Femur (tissue), 1 donor: ENCODE measurements around the gene CELF2.

Source experiments
- DNase-seq: peaks from one replicate; pipeline ENCODE4 v3.0.0-alpha.2; 2017

Gene CELF2

DNA sequence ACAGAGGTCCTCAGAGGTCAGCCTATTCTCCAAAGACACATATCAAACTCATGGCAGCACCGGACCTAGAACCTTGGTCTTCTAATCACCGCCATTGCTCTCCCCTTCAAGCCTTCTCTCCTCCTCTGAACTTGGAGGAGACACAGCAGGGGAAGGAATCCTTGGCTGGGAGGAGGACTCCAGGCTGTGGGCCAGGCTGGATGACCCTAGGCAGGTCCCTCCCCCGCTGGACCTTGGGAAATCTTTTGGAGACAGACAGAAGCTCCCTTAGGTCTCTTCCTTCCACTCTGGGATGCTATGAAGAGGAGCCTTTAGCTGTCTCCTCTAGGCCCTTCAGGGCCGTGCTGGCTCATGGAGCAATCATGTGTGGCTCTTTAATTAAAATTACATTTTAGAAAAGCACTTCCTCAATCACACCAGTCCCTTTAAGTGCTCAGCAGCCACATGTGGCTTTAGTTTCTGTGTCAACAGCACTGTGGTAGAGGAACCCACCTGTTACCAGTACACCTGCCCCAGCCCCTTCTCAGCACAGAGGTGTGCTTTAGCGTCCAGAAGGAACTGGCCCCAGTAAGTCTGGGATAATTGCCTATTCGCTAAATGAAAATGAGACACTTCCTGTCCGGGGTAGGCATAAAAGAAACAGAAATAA, 238.2 kb downstream of the CELF2 start:
- DNase-seq = no peak

DNA sequence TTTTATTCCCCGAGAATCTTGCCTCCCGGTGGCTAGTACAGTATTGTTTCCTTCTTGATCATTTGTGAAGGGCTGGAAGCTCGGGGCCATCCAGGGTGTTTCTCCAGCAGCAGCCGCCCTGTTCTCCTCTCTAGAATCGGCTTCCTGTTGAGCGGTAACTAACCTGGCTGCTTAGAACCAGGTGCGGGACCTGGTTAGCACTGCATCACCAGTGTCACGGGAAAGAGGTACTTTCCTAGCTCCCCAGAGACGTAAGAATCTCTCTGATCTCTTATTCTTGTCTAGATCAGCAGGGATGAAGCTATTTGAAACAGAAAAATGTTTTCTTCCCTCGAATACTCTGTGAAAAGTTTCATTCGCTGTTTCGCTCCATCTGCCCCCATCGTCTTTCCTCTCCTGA, 239.2 kb downstream of the CELF2 start:
- no peak for DNase-seq

DNA sequence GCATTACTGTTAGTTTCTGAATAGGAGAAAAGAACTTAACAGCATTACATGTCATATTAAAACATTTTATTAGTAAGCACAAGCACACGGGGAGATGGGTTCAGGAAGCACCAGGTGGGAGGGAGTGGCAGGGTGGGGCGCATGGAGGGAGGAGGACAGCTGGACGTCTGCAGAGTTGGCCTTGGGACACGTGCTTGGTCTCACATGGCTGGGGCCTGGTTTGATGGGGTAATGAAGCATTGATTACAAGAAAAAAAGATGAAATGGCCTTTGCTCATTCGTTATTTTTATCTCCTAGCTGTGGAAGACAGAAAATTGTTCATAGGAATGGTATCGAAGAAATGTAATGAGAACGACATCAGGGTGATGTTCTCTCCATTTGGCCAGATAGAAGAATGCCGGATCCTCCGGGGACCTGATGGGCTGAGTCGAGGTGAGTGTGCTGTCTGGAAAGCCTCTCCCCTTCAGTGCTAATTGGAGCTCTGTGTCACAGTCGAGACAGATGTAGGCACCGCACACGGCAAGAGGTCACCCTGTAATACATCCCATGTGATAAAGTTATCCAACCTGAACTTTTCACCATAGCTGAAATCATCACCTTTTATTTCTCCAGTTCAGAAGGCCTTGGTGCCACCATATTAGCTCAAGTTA, 239.9 kb downstream of the CELF2 start:
- no peak for DNase-seq

DNA sequence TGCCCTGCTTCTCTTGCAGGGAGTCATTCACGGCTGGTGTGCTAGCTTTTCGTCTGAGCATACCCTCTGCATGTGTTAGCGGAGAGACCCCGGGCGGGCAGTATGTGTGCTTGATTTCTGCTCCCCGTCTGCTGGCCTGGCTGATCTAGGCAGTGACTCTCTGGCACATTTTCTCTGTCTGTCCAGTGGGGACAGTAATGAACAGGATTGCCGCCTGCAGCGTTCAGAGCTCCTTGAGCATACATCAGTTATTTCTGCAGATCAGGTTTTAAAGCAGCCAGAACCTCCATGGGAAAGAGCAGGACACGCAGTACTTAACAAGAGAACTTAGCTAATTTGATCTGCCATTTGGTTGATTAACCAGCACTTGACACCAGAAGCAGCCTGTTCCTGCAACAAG, 242.5 kb downstream of the CELF2 start:
- DNase-seq = no peak

DNA sequence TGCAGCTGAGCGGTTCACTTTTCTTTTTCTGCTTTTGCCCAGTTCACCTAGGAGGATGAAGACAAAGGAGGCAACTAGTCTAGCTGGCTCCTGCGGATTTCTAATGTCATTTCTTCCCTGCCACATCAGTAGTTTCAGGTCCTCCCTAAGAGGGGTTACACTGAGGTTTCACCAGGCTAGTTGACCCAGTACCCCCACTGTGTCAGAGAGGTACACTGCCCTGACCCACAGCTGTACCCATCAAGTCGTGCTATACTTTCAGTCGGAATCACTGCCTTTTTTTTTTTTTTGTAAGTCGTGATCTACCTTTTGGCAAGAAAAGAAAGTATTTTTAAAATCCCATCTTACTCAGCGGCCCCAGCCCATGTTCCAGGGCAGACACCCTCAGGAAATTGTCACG, 243.5 kb downstream of the CELF2 start:
- DNase-seq = no peak

DNA sequence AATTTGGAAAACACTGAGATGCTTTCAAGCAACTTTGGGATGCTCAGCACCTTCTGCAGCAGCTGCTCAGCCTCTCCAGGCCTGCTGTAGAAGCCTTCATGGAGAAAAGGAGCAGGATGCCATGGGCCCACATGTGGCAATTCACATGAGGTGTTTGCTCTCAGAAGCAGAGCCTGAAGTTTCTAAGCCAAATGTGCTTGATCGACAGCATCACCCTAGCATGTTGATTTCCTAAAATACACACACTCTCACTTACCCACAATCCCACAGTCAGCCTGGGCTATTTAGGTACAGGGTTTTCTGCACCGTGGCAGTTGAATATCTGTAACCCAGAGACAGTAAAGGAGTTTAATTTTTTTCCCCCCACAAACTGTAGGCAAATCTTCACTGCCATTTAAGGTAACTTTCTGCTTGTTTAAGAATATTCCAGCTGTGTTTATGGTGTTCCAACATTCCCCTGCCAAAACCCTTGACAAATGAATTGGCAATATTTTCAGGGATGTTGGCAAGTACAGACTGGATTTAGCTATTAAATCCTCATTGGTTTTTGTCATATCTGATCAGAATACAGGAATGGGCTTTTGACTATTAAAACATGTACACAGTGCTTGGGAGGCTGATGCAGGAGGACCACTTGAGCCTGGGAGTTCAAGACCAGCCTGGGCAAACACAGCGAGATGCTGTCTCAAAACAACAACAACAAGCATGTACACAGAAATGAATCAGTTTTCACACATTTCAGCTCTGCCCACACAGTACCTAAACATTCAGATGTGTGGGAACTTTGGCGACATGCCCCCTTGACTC, 244.2 kb downstream of the CELF2 start:
- DNase-seq = no peak

DNA sequence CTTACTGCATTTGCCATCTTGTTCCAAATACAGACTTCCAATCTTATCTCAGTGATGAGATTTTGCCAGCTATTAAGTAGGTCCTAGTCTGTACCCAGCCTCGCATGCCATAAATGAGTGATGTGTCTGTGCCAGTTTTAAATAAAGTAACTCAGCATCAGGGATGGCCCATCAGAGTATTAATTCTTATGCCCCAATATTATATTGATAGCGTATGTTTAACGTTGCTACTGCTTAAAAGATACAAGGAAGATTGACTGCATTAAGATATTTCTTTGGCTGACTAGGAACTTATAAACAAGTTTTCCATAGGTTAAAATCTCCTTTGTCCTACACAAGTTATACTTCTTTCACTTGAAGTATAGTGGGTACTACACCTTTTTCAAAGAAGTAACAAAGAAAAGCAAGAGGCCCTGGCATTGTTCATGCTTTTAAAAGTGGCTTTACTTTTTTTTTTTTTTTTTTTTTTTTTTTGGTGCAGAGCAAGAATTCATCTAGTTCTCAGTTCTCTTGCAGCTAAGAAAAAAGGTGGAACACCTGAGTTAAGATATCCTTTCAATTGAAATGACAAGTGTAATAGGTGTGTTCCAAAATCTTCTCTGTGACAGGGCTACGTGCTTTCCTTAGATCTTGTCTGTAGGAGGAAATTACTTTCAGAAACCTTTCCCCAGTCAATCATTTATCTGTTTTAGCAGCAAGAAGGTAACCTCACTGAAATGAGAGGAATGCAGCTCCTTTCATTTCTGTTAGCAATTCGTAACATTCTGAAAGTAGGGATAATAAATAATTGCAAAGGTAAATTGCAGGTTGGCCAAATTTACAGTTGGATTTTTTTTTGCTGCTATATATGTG, 245.0 kb downstream of the CELF2 start:
- no peak for DNase-seq

DNA sequence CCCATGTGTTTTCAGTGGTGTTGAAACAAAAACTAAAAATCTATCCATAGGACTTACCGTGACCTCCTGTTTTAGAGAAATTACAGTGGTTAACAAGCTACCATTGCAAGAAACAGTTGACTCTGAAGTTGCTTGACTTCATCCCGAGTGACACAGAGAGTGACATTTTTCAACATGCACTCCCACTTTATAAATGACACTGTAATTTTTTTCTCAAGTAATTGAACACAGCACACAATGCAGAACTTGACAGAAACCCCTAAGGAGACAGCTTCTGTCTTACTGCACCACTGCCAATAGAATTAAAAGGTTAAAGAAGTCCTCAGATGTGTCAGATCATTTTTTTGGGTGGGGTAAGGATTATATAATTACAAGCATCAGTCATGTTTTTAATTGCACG, 246.1 kb downstream of the CELF2 start:
- DNase-seq = no peak

DNA sequence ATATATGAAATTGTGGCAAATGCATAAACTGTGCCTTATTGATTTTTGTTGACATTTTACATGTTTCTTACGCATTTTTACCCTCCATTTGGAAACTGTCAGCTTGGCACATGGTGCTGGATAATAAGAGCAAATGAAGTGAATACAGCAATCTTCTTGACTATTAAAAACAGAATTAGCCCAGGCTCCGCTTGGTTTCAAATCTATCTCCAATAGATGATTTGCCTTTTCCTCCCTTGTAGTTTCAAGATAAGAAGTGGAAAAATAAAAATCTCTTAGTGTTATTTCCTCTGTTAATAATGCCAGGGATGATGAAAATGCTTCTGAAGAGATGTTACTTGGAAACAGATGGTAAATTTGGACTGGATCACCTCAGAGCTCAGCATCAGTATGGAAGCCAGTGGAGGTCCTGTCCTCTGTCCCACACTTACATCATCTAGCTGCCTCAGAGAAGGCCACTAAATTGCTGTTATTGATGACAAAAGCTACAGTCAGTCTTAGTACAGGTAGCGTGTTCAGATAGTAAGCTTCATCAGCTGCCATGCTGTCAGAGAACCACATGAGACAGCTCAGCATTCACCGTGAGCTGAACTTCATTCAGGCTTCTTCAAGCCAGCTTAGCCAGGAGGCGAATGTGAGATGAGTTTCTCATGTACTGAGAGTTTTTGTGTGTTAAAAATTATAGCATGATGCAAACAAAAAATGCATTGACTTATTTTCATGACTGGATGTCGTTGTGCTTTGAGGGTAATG, 246.8 kb downstream of the CELF2 start:
- no peak for DNase-seq

DNA sequence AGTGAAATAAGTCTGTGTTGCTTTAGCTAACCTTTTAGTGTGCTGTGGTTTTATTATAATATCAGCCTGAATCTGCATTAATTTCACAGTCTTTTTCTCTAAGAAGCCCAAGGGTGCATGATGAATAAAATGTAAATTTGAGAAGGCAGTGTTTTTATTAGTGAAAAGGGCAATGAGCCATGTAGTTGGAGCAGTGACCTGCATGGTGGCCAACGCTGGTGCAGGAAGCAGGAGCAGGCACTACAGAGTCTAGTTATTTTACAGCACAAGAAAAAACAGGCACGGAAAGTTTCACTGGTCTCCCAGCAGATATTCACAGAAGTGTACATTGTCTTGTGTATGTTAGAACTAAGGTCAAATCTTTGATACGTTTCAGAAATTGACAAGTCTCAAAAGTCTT, 247.8 kb downstream of the CELF2 start:
- DNase-seq = no peak

DNA sequence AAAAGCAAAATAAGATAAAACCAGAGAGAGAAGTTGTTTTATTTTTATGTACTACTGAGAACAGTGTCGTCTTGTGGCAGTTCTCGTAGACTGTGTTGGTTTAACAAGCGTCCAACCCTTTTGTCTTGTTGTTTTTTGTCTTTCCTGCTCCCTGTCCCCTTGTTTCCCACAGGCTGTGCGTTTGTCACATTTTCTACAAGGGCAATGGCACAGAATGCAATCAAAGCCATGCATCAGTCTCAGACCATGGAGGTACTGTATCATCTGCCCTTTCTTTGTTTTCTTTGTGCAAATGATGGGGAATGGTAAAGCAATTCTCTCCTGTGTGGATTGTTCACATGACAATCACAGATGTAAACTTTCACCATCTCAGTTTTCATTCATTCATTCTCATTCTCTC, 248.8 kb downstream of the CELF2 start:
- DNase-seq = no peak

DNA sequence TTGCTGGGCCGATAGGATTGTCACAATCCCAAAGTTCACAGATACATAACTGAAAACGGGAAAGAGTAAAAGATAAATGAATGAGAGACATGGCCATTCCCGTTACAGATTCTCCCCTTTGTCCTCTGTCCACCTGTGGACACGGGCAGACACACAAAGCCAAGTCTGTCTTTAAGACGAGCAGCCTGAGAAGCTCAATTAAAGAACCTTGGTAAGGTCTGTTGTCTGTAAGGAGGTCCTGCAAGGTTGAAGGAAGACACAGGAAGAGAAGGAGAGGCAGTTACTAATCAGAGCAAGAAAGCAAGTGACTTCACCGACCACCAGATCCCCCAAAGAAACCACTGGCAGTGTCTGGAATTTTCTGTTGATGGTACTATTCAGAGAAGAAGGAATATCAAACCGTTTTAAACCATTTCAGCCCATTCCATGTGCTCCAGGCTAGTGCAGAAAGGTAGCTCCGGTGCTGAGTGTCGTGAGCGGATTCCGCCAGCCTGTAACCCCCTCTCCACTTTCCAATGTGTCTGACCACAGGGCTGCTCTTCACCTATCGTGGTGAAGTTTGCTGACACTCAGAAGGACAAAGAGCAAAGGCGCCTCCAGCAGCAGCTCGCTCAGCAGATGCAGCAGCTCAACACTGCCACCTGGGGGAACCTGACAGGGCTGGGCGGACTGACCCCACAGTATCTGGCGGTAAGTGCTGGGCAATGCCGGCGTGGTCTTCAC, 252.6 kb downstream of the CELF2 start:
- DNase-seq = peak; percentile 86

DNA sequence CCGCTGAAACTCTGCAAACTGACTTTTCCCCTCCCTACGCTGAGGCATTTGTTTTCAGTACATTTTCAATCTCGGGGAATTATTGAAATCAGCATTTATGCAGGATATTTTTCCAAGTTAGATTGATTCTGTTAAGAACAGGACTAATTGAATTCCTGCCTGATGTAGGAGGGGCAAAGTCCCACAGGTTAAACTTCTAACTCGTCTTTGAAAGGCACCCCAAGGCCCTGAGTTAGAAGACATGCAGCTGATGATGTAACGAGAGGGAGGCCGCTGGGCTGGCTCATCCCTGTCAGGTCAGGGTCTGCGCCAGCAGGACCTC, 253.1 kb downstream of the CELF2 start:
- DNase-seq = no peak

DNA sequence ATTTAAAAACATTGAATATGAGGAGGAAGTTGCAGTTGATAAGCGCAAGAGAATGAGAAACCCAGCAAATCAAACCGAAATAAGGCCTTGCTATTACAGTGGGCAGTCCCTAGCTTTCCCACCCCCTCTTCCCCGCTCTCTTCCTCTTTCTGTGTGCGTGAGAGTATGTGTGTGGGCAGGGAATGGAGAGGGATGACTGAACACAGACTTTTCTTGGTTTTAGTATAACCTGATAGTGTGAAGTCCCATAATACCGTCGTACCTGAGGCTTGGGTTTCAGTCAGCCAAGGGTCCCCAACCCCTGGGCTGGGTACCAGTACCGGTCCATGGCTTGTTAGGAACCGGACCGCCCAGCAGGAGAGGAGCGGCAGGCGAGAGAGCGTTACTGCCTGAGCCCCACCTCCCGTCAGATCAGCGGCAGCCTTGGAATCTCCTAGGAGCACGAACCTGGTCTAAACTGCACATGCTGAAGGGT, 255.3 kb downstream of the CELF2 start:
- DNase-seq = no peak

DNA sequence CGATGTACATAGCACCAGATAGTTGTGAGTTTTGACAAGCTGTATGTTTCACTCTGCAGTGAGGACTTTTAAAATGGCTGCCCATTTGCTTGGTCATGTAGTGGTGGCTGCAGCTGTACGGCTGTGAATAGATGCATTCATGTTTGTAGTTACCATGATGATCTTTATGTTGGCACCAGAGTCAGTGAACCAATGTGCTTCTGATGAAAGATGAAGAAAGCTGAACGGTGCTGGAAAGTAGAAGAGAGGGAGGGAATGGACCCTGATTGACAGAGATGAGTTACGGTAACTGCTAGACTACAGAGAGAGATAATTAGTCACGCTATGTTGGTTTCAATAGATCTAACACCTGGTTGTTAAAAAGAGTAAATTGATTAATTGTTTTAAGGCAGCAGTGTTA, 256.8 kb downstream of the CELF2 start:
- DNase-seq = no peak

DNA sequence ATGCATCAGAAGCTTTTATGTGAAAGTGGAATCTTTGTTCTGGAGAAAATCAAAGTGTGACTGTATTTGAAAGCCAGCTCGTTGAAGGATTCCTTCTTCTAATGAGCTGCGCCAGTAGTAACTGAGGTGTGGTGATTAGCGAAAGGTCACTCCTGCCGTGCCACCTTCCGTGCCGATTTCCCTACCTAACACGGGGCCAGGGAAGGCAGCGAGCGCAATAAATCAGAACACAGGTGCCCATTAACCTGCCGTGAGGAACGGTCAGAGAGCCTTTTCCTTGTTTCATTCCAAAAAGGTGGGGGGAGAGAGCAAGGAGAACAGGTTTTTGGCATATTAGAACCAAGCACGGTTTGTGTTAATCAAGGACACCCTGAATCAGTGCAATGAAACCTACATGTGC, 258.0 kb downstream of the CELF2 start:
- DNase-seq = no peak

DNA sequence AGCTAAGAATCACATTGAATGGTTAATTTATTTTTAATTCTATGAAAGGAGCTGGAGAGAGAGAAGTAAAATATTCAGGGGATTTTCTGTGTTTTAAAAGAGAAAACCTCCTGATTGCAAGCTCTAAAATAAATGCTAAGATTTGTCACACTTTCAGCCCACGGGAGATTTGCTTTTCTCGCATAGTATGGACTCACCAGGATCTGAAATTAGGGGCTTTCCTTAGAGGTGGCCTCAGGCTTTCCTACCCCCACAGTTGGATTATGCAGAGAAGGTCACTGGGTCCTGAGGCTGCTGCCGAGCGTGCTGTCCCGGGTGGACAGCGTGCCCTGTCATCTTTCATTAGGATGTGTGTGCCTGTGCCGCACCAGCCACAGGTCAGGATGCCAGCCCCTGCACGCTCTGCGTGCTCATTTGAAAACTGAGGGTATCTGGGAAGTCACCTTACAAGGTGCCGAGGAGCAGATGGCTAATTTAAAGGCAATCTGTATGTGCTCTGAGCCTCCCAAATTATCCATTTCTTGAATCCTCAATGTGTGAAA, 258.8 kb downstream of the CELF2 start:
- DNase-seq = no peak

DNA sequence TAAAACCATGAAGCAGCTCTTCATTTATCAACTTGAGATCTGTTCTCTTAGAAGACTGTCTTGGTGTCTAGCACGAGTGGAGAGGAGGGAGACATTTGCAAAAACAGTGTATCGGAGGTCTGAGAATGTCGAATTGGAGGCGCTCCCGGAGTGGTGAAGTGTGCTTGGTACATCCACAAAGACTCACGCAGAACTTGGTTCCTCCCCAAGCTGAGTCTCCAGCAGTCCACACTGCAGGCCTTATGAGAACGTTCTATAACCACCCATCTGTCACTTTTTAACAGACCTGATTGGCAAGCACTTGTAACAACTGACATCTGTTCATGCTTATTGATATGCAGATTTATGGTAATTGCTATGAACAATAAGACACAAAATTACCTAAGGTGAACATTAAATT, 261.6 kb downstream of the CELF2 start:
- DNase-seq = no peak

DNA sequence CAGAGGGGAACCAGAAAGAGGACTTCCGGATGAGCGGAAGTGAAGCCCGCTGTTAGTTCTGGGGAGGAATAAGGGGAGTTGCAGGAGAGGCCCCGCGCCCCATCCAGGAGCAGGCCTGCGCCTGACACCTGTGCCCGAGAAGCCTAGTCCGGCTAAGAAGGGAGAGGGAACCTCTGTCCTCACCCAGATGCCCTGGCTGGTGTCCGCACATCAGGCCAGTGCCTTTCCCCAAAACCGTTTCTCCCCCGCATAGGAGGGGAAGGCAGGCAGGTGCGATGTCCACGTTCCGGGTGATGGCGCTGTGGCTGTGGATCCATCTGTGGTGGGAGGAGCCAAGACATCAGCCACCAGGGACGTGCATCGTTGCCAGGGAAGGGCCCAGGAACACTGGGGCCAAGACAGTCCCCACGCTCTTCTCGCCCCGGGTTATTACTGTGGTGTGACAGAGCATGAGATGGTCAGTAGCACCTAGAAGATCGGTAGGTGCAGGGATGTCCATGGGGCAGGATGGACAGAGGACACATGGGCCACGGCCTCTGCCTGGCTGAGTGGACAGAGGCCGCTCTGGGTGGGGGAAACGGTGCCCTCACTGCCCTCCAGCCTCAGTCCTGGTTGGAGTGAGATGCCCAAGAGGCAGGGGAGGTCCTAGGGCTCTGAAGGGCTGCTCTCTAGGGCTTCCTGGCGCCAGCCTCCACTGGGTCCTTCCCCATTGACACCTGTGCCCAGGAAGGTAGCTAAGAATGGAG, 262.7 kb downstream of the CELF2 start:
- no peak for DNase-seq

DNA sequence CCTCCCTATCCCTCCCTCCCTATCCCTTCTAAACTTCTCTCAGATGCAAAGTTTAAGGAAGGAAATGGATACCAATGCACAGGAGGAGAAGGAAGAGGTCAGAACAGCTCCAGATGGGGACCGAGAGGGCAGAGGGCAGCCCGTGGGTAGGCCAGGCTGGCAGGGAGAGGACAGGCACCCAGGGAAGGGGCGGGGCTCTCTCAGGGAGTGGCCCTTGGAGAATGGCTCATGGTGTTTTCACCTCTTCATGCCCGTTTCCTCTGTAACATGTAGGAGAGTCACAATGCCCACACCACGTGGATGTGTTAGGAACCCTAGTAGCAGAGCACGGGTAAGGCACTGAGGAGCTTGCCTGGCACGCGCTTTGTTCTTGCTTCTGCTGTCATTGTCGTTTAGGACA, 264.5 kb downstream of the CELF2 start:
- no peak for DNase-seq

DNA sequence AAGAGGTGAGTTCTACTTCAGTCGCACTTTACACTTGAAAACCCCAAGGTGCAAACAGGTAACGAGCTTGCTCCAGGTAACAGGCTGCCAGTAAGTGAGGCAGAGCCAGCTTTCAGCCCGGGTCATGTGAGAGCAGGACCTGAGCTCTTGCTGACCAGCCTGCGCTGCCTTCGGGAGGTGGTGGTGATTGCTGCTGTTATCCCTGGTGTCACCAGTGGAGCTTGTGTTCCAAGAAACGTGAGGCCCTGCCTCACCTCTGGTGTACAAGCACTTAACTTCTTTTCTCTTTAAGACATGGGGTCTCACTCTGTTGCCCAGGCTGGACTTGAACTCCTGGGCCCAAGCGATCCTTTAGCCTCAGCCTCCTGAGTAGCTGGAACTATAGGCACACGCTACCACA, 265.0 kb downstream of the CELF2 start:
- no peak for DNase-seq
